ENCODE data around the gene MARK1.

DNA sequence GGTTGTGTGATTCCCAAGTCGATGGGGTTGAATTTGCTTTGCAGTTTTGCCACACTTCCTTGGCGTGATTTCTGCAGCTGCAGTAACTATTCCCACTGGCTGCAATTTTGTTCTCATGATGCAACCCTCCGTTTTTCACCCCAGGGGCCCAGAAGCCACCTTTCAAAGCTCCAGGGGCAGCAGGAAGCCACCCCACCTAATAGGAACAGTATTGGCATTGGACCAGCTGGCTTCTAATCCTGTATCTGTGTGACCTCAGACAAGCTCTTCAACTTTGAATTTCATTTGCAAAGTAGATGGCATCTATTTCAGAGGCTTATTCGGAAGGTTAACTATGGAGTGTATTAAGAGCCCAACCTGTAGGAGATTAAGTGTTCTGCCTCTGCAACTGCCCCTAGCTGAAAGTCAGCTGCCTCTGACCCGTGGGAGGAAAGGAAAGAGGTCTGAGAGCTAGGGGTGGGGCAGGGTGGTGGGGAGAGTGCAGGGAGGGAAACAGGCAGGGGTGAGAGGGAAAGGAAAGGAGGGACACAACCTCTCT, 174.9 kb downstream of the MARK1 start:
- TF ChIP-seq, protein P1, sequence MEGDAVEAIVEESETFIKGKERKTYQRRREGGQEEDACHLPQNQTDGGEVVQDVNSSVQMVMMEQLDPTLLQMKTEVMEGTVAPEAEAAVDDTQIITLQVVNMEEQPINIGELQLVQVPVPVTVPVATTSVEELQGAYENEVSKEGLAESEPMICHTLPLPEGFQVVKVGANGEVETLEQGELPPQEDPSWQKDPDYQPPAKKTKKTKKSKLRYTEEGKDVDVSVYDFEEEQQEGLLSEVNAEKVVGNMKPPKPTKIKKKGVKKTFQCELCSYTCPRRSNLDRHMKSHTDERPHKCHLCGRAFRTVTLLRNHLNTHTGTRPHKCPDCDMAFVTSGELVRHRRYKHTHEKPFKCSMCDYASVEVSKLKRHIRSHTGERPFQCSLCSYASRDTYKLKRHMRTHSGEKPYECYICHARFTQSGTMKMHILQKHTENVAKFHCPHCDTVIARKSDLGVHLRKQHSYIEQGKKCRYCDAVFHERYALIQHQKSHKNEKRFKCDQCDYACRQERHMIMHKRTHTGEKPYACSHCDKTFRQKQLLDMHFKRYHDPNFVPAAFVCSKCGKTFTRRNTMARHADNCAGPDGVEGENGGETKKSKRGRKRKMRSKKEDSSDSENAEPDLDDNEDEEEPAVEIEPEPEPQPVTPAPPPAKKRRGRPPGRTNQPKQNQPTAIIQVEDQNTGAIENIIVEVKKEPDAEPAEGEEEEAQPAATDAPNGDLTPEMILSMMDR (IDR thresholded peaks at IDR 0.05) = no peak
- TF ChIP-seq EZH2 (IDR thresholded peaks at IDR 0.05; ENCODE audit: borderline replicate concordance, insufficient read depth, low read depth, low read length, poor library complexity, severe bottlenecking) = no peak

Data from B cell (primary cell).